SU-DHL-6 (cell line): ENCODE results near the gene SLC18A3.

Experiments used
- H2AFZ ChIP-seq: fragments of 200-600 bp; sonication (generic); 2 replicates; pipeline ENCODE4 v1.6.1; 2014; ENCODE audit warnings: low read depth, mild to moderate bottlenecking, moderate library complexity, mixed read lengths, antibody characterized with exemption, low read length; ENCODE audit not compliant: severe bottlenecking
- H3F3A ChIP-seq: fragments of 200-600 bp; shearing (Covaris generic); 2 replicates; pipeline ENCODE4 v1.6.0; 2016; ENCODE audit warnings: antibody characterized with exemption, mild to moderate bottlenecking; ENCODE audit not compliant: insufficient read depth
- H3K27ac ChIP-seq: fragments of 200-600 bp; sonication (generic); 2 replicates; pipeline ENCODE4 v1.5.1; 2016; ENCODE audit warnings: low read depth, mild to moderate bottlenecking, low read length, moderate library complexity, mixed read lengths
- H3K27me3 ChIP-seq: fragments of 200-600 bp; sonication (generic), shearing (Covaris generic); 2 replicates; pipeline ENCODE4 v1.6.0; 2014; ENCODE audit warnings: mild to moderate bottlenecking, low read length
- H3K36me3 ChIP-seq: fragments of 200-600 bp; sonication (generic); 2 replicates; pipeline ENCODE4 v1.6.1; 2014; ENCODE audit warnings: mild to moderate bottlenecking, low read length, mixed read lengths
- H3K4me2 ChIP-seq: fragments of 300-600, 200-600 bp; shearing (Covaris generic), sonication (generic); 2 replicates; pipeline ENCODE4 v1.6.0; 2014; ENCODE audit warnings: low read length, low read depth, mild to moderate bottlenecking; ENCODE audit not compliant: poor library complexity, severe bottlenecking
- H3K4me3 ChIP-seq: fragments of 200-600 bp; sonication (generic); 2 replicates; pipeline ENCODE4 v1.5.1; 2014; ENCODE audit warnings: antibody characterized with exemption, low read length, mild to moderate bottlenecking, mixed read lengths; ENCODE audit not compliant: insufficient read depth, poor library complexity, severe bottlenecking
- H3K79me2 ChIP-seq: fragments of 200-600 bp; sonication (generic); 2 replicates; pipeline ENCODE4 v1.6.1; 2014; ENCODE audit warnings: mild to moderate bottlenecking, low read length, moderate library complexity; ENCODE audit not compliant: insufficient read depth
- H3K9ac ChIP-seq: fragments of 200-600 bp; sonication (generic); 2 replicates; pipeline ENCODE4 v1.7.0; 2014; ENCODE audit warnings: mild to moderate bottlenecking, low read length
- H3K9me2 ChIP-seq: fragments of 200-600 bp; sonication (generic); replicated peaks from 2 replicates; pipeline ENCODE4 v1.6.1; 2014; ENCODE audit warnings: low read length; ENCODE audit not compliant: insufficient read depth
- H3K9me3 ChIP-seq: fragments of 200-600 bp; sonication (generic); 2 replicates; pipeline ENCODE4 v1.6.1; 2014; ENCODE audit warnings: low read length, mixed read lengths; ENCODE audit not compliant: insufficient read depth
- H4K20me1 ChIP-seq: fragments of 200-600 bp; sonication (generic); 2 replicates; pipeline ENCODE4 v1.6.1; 2014; ENCODE audit warnings: low read depth, mild to moderate bottlenecking, antibody characterized with exemption, low read length, moderate library complexity, mixed read lengths
- EZH2phosphoT487 ChIP-seq: fragments of 200-600 bp; sonication (generic), shearing (Covaris generic); conservative IDR thresholded peaks from 2 replicates; pipeline ENCODE4 v1.6.1; 2018; ENCODE audit warnings: mild to moderate bottlenecking, antibody characterized with exemption, low read length, moderate library complexity, mixed read lengths
- TF ChIP-seq, protein P1 (sequence below): fragments of 200-600 bp; sonication (generic); IDR thresholded peaks from one replicate; pipeline ENCODE4 v1.5.1; 2017; ENCODE audit warnings: antibody characterized with exemption, mild to moderate bottlenecking, low read length, moderate library complexity; ENCODE audit not compliant: insufficient read depth, poor library complexity, severe bottlenecking

SLC18A3 gene

DNA sequence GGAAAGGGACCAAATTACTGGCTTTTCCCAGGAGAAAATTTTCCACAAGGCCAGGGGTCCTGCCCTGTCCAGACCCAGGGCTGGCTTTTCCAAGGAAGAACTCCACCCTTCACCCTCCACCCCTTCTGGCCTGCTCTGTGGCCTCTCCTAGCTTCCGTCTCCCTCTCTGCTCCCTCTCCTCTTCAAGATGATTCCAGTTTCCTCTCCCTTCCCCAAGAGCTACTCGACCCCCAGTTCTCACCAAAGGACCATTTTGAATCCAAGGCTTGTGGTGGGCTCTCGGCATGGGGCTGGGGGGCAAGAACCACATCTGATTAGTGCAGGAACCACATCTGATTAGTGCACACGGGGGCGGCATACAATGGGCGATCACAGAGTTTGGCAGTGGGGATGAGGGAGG lies 11.5 kb downstream of the SLC18A3 start:
- no peak for TF ChIP-seq EZH2phosphoT487
- TF ChIP-seq, protein P1, sequence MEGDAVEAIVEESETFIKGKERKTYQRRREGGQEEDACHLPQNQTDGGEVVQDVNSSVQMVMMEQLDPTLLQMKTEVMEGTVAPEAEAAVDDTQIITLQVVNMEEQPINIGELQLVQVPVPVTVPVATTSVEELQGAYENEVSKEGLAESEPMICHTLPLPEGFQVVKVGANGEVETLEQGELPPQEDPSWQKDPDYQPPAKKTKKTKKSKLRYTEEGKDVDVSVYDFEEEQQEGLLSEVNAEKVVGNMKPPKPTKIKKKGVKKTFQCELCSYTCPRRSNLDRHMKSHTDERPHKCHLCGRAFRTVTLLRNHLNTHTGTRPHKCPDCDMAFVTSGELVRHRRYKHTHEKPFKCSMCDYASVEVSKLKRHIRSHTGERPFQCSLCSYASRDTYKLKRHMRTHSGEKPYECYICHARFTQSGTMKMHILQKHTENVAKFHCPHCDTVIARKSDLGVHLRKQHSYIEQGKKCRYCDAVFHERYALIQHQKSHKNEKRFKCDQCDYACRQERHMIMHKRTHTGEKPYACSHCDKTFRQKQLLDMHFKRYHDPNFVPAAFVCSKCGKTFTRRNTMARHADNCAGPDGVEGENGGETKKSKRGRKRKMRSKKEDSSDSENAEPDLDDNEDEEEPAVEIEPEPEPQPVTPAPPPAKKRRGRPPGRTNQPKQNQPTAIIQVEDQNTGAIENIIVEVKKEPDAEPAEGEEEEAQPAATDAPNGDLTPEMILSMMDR: no peak
- Histone ChIP-seq H3K9ac (no peak overlapping the region), H3F3A (no peaks in the 10 kb centered on the region), H3K9me2 (no peaks in the 10 kb centered on the region), H3K79me2 (no peaks in the 10 kb centered on the region), H3K36me3 (no peaks in the 10 kb centered on the region), H3K27me3 (no peaks in the 10 kb centered on the region), H3K27ac (no peak overlapping the region), H3K4me2 (no peak overlapping the region), H2AFZ (no peak overlapping the region), H4K20me1 (no peaks in the 10 kb centered on the region), H3K4me3 (no peak overlapping the region), H3K9me3 (no peaks in the 10 kb centered on the region)

DNA sequence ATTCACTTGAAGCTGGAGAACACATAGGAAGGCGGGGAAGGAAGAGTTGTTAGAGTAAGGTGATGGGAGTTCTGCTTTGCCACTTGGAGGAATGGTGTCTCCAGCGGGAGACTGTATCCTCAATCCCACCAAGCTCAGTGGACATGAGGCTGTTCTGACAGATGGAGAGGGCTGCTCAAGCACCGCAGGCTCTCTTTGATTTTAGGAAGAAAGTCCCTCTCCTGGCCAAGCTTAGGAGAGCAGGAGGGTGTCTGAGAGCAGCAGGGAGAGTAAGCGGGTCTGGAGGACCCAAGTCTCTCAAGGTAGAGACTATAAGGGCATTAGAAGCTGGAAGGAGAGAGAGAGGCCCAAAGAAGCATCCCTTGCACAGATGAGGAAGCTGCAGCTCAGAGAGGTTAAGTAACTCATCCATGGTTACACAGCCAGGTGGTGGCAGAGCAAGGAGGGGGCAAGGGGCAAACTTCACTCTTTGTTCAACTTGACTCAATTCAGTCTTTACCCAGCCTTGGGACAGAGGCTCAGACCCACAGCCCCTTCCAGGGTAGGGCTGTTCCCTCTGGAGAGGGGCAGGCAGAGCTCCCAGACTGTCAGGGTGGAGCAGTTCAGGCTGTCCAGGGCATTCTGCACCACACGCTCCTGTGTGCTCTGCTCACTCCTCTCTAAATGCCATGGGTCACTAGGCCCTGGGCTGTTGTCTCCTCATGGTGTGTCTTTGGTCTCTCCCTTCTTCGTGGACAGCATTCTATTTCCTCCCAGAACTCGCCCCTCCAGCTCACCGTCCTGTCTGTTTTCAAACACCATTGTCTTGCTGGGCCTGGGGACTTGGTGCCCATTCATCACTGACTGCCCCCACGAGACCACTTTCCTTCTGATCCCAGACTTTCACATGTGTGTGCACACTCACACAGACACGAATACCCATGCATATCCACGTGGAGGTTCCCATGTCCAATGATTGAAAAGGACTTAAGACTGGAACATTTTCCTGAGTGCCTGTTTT lies 12.6 kb downstream of the SLC18A3 start:
- H3K9ac ChIP-seq: no peak overlapping the region
- no peak overlapping the region for H3K4me3 ChIP-seq
- TF ChIP-seq EZH2phosphoT487: no peak
- TF ChIP-seq, protein P1: no peak
- H2AFZ ChIP-seq: no peak overlapping the region
- no peaks in the 10 kb centered on the region for H3K9me3 ChIP-seq
- no peak overlapping the region for H3K27ac ChIP-seq
- H3K9me2 ChIP-seq: no peaks in the 10 kb centered on the region
- no peaks in the 10 kb centered on the region for H3K79me2 ChIP-seq
- H3F3A ChIP-seq: no peaks in the 10 kb centered on the region
- no peaks in the 10 kb centered on the region for H3K27me3 ChIP-seq
- H3K36me3 ChIP-seq: no peaks in the 10 kb centered on the region
- H3K4me2 ChIP-seq: no peak overlapping the region
- H4K20me1 ChIP-seq: no peaks in the 10 kb centered on the region

DNA sequence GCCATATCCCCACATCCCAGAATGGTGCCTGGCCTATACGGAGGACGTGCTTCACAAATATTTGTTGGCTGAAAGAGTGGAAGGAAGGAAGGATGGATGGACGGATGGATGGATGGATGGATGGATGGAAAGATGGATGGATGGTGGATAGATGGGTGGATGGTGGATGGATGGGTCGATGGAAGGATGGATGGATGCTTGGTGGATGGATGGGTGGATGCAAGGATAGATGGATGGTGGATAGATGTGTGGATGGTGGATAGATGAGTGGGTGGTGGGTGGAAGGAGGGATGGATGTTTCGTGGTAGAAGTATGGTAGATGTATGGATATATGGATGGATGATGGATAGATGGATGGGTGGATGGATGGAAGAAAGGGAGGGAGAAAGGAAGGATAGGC lies 14.5 kb downstream of the SLC18A3 start:
- H3K4me3 ChIP-seq: no peak overlapping the region
- TF ChIP-seq EZH2phosphoT487: no peak
- no peak overlapping the region for H2AFZ ChIP-seq
- H3K4me2 ChIP-seq: no peak overlapping the region
- no peak overlapping the region for H3K9ac ChIP-seq
- no peaks in the 10 kb centered on the region for H3K27me3 ChIP-seq
- H4K20me1 ChIP-seq: no peaks in the 10 kb centered on the region
- H3K9me2 ChIP-seq: no peaks in the 10 kb centered on the region
- H3K9me3 ChIP-seq: no peaks in the 10 kb centered on the region
- no peaks in the 10 kb centered on the region for H3K79me2 ChIP-seq
- no peak overlapping the region for H3K27ac ChIP-seq
- no peaks in the 10 kb centered on the region for H3K36me3 ChIP-seq
- H3F3A ChIP-seq: no peaks in the 10 kb centered on the region

DNA sequence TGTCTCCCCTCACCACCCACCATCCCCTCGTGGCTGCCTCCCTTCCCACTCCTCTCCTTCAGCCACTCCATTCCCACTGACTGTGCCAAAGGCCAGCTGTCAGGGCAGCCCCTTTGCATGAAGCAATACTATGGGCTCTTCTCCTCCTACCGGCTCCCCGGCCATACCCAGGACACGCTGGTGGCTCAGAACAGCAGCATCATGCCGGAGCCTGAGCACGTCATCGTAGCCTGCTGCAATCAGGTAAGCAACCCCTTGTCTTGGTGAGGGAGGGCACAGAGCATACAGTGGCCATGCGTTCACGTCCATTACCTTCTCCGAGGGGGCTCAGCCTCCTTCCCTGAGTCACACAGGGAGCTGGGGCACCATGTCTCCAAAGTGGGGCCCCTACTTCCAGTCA lies 15.3 kb downstream of the SLC18A3 start:
- H3K79me2 ChIP-seq: no peaks in the 10 kb centered on the region
- H3K27ac ChIP-seq: no peak overlapping the region
- H3K9me3 ChIP-seq: no peaks in the 10 kb centered on the region
- no peak overlapping the region for H3K9ac ChIP-seq
- no peaks in the 10 kb centered on the region for H3F3A ChIP-seq
- TF ChIP-seq, protein P1: no peak
- TF ChIP-seq EZH2phosphoT487: no peak
- H4K20me1 ChIP-seq: no peaks in the 10 kb centered on the region
- H3K27me3 ChIP-seq: no peaks in the 10 kb centered on the region
- H3K4me2 ChIP-seq: no peak overlapping the region
- no peaks in the 10 kb centered on the region for H3K36me3 ChIP-seq
- no peak overlapping the region for H2AFZ ChIP-seq
- no peaks in the 10 kb centered on the region for H3K9me2 ChIP-seq
- no peak overlapping the region for H3K4me3 ChIP-seq
